Activated B cell treated with CpG ODN at 0.5 μM for 24 hours (primary cell): ENCODE results near the gene AP2M1. TPM values are rescaled to one million over a fixed set of nuclear protein-coding genes. Genes with fewer than 3 reads are reported as not detected.

ENCODE experiments used
- ATAC-seq: fragments of 200-7000 bp; cut with Tn5 transposase; one replicate; pipeline ENCODE4 v1.10.0; 2021; ENCODE audit warnings: low read depth, mild to moderate bottlenecking, moderate library complexity
- CTCF ChIA-PET: fragments of 350-600 bp; sonication (Branson Sonifier 250); formaldehyde crosslinking; loops from one replicate; lab custom pipeline; 2021; ENCODE audit warnings: antibody characterized with exemption; lab: Charles Lee
- POLR2A ChIA-PET: fragments of 350-600 bp; sonication (Branson Sonifier 250); formaldehyde crosslinking; loops from one replicate; lab custom pipeline; 2021; ENCODE audit warnings: antibody characterized with exemption; lab: Charles Lee
- DNase-seq: peaks from one replicate; pipeline ENCODE4 v3.0.0; 2022
- H3K27ac Mint-ChIP-seq: one replicate; pipeline ENCODE4 v1.8.0; 2020; ENCODE audit warnings: mixed read lengths
- H3K27me3 Mint-ChIP-seq: one replicate; pipeline ENCODE4 v1.8.0; 2021; ENCODE audit warnings: mixed read lengths
- H3K36me3 Mint-ChIP-seq: one replicate; pipeline ENCODE4 v1.8.0; 2021; ENCODE audit warnings: low read depth, mixed read lengths
- H3K4me1 Mint-ChIP-seq: one replicate; pipeline ENCODE4 v1.8.0; 2021; ENCODE audit warnings: mixed read lengths
- H3K4me3 Mint-ChIP-seq: one replicate; pipeline ENCODE4 v1.8.0; 2020; ENCODE audit warnings: mild to moderate bottlenecking, mixed read lengths
- H3K9me3 Mint-ChIP-seq: one replicate; pipeline ENCODE4 v1.8.0; 2020; ENCODE audit warnings: mixed read lengths
- intact Hi-C: fragments of 100-400 bp; cut with micrococcal nuclease; formaldehyde crosslinking; loops from one replicate; pipeline ENCODE4 v1.15.1; 2024
- total RNA-seq: library from RNA; stranded (reverse); gene quantifications from 2 replicates; pipeline ENCODE4 v1.2.3, GENCODE V29; 2022
- TF ChIP-seq, protein P1 (sequence below): fragments of 200-600 bp; IDR thresholded peaks from one replicate; pipeline ENCODE4 v1.8.0; 2022; ENCODE audit warnings: antibody characterized with exemption, mild to moderate bottlenecking

Gene AP2M1
- total RNA-seq, 1 donor from 2014 or later: 169 TPM

DNA sequence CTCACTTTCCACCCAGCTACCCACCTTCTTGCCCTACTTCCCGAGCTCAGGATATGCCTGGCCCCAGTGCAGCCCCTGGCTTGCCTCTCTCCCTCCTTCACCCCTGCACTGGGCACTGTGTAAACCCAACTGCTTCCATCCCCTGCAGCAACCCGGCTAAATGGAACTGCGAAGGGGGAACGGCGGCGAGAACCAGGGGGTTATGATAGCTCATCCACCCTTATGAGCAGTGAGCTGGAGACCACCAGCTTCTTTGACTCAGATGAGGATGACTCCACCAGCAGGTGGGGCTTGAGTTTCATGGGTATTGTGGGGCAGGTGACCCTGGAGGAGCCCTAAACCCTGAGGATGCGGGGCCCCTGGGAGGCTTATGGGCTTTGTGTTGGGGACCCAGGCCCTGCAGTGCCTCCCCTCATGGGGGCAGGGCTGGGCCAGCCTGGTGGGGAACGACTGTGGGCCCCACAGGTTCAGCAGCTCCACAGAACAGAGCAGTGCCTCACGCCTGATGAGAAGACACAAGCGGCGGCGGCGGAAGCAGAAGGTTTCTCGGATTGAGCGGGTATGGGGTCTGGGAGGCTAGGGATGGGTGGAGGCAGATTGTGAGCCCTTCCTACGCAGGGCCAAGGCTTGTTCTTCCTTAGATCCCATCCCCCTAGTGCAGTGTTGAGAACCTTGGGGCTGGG lies 9.9 kb upstream of the AP2M1 start:
- Mint-ChIP-seq H3K4me3 (no peak overlapping the region), H3K27me3 (no peaks in the 10 kb centered on the region), H3K4me1 (peaks cover 9% of the 10 kb centered on the region), H3K9me3 (no peaks in the 10 kb centered on the region), H3K36me3 (peaks cover 60% of the 10 kb centered on the region), H3K27ac (no peak overlapping the region)
- DNase-seq (no peak), ATAC-seq (no peak)
- CTCF ChIA-PET: no interaction called here
- TF ChIP-seq, protein P1, sequence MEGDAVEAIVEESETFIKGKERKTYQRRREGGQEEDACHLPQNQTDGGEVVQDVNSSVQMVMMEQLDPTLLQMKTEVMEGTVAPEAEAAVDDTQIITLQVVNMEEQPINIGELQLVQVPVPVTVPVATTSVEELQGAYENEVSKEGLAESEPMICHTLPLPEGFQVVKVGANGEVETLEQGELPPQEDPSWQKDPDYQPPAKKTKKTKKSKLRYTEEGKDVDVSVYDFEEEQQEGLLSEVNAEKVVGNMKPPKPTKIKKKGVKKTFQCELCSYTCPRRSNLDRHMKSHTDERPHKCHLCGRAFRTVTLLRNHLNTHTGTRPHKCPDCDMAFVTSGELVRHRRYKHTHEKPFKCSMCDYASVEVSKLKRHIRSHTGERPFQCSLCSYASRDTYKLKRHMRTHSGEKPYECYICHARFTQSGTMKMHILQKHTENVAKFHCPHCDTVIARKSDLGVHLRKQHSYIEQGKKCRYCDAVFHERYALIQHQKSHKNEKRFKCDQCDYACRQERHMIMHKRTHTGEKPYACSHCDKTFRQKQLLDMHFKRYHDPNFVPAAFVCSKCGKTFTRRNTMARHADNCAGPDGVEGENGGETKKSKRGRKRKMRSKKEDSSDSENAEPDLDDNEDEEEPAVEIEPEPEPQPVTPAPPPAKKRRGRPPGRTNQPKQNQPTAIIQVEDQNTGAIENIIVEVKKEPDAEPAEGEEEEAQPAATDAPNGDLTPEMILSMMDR: no peak
- POLR2A ChIA-PET: interaction anchor here (1.1 kb wide), 1 partner anchor 30 kb away, joined by 4 read pairs; the partner anchor contains the start of gene EIF2B5
- intact Hi-C loops: no loop called here

DNA sequence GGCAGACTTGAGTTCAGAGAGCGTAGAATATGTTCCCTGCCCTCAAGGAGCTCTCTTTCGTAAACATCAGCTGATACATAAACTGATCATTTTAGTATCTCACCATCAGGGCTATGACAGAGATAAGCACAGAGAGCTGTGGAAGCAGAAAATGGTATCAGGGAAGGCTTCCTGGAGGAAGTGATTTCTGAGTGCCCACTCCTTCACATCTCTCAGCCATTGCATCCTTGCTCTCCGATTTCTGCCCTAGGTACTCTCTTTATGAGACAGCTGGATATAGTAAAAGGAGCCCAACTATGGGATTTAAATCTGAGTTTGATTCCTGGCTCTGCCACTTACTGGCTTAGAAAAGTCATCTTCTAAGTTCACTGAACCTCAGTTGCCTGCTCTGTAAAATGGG lies 9.1 kb upstream of the AP2M1 start:
- H3K9me3 Mint-ChIP-seq: no peaks in the 10 kb centered on the region
- H3K4me3 Mint-ChIP-seq: no peak overlapping the region
- TF ChIP-seq, protein P1: no peak
- no peak overlapping the region for H3K27ac Mint-ChIP-seq
- ATAC-seq (no peak), DNase-seq (no peak)
- intact Hi-C loops: no loop called here
- H3K27me3 Mint-ChIP-seq: no peaks in the 10 kb centered on the region
- ChIA-PET CTCF (no interaction called here), POLR2A (interaction anchor here (1.1 kb wide), 1 partner anchor 30 kb away, joined by 4 read pairs; the partner anchor contains the start of gene EIF2B5)
- peaks cover 61% of the 10 kb centered on the region for H3K36me3 Mint-ChIP-seq
- peaks cover 9% of the 10 kb centered on the region for H3K4me1 Mint-ChIP-seq

DNA sequence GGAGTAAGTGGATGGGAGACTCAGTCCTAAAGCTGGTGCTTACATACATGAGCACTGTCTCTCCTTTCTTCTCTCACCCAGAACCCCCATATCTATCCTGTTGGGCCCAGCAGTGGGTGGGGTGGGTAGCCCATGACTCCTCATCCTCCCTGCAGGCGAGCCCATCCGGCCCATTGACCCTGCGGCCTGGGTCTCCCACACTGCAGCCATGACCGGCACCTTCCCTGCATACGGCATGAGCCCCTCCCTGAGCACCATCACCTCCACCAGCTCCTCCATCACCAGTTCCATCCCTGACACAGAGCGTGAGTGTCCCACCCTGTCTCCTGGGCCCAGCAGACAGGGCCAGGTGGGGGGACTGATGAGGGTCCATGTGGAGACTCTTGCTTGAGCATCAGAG lies 8.0 kb upstream of the AP2M1 start:
- TF ChIP-seq, protein P1: no peak
- H3K27me3 Mint-ChIP-seq: no peaks in the 10 kb centered on the region
- no peak for DNase-seq
- ATAC-seq: no peak
- no peak overlapping the region for H3K27ac Mint-ChIP-seq
- peaks cover 3% of the 10 kb centered on the region for H3K4me1 Mint-ChIP-seq
- ChIA-PET POLR2A (no interaction called here), CTCF (no interaction called here)
- peaks cover 68% of the 10 kb centered on the region for H3K36me3 Mint-ChIP-seq
- H3K4me3 Mint-ChIP-seq: no peak overlapping the region
- intact Hi-C loops: no loop called here
- H3K9me3 Mint-ChIP-seq: no peaks in the 10 kb centered on the region

DNA sequence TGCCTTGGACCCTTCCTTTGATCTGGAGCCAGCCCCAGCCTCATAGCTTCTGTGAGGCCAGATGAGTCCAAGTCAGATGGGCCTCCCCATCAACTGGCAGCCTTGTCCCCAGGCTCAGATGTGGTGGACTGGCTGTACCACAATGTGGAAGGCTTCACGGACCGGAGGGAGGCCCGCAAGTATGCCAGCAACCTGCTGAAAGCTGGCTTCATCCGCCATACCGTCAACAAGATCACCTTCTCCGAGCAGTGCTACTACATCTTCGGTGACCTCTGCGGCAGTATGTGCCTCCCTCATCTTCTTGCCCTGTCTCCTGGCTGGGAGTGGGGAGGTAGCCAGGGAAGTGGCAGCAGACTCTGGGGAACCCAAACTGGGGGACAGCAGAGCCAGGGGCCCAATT lies 6.9 kb upstream of the AP2M1 start:
- no peaks in the 10 kb centered on the region for H3K27me3 Mint-ChIP-seq
- no peak overlapping the region for H3K4me3 Mint-ChIP-seq
- peaks cover 75% of the 10 kb centered on the region for H3K36me3 Mint-ChIP-seq
- TF ChIP-seq, protein P1: no peak
- peaks cover 3% of the 10 kb centered on the region for H3K4me1 Mint-ChIP-seq
- H3K9me3 Mint-ChIP-seq: no peaks in the 10 kb centered on the region
- no peak for DNase-seq
- no peak overlapping the region for H3K27ac Mint-ChIP-seq
- POLR2A ChIA-PET: no interaction called here
- CTCF ChIA-PET: no interaction called here
- no peak for ATAC-seq
- intact Hi-C loops: no loop called here

- ATAC-seq: no peak
- intact Hi-C loops: no loop called here
- H3K4me1 Mint-ChIP-seq: peaks cover 3% of the 10 kb centered on the region
- no peaks in the 10 kb centered on the region for H3K9me3 Mint-ChIP-seq
- no peak overlapping the region for H3K4me3 Mint-ChIP-seq
- ChIA-PET POLR2A (no interaction called here), CTCF (no interaction called here)
- no peak for DNase-seq
- no peak overlapping the region for H3K27ac Mint-ChIP-seq
- no peaks in the 10 kb centered on the region for H3K27me3 Mint-ChIP-seq
- H3K36me3 Mint-ChIP-seq: peaks cover 77% of the 10 kb centered on the region
- TF ChIP-seq, protein P1: no peak
Measured at GRCh38 chr3:184168363-184169120, 6.1 kb upstream of the AP2M1 start.
